Epithelial cell of proximal tubule (primary cell): Measurements from ENCODE around the gene A1CF. TPM values are rescaled to one million over a fixed set of nuclear protein-coding genes. Genes with fewer than 3 reads are reported as not detected.
"Not testable (repeated sequence)": the region's sequence is repeated elsewhere in the genome, so short reads cannot be mapped to it uniquely, and the experiment has no call there.

Experiments used
- DNase-seq: peaks from one replicate; pipeline ENCODE4 v3.0.0-alpha.2; 2011; ENCODE audit warnings: low read depth
- H3K4me3 ChIP-seq: 2 replicates; pipeline ENCODE4 v1.5.1; 2011; ENCODE audit warnings: low read depth, mild to moderate bottlenecking, low read length
- CTCF ChIP-seq: conservative IDR thresholded peaks from 2 replicates; pipeline ENCODE4 v1.5.1; 2012; ENCODE audit warnings: low read depth, mild to moderate bottlenecking, low read length
- total RNA-seq: library from RNA; depleted of rRNA; stranded (reverse); fragments of >200 nt; gene quantifications from 2 replicates; pipeline ENCODE4 v1.2.3, GENCODE V29; 2015

A1CF gene
- total RNA-seq, 1 donor from 2014 or later: not detected

GRCh38 chr10:50788951-50789945 is 96.2 kb downstream of the A1CF start:
- DNase-seq: no peak
- no peak overlapping the region for H3K4me3 ChIP-seq
- peak; percentile 83 for TF ChIP-seq CTCF

- not testable (repeated sequence) for H3K4me3 ChIP-seq, DNase-seq
Observed at GRCh38 chr10:50787962-50788361, 97.5 kb downstream of the A1CF start.

GRCh38 chr10:50782017-50782416 is 103.4 kb downstream of the A1CF start:
- DNase-seq, H3K4me3 ChIP-seq: not testable (repeated sequence)

GRCh38 chr10:50780036-50780435 is 105.4 kb downstream of the A1CF start:
- peak; percentile 4 for DNase-seq
- H3K4me3 ChIP-seq: not testable (repeated sequence)

GRCh38 chr10:50774868-50775267 is 110.6 kb downstream of the A1CF start:
- peak; percentile 8 for TF ChIP-seq CTCF
- not testable (repeated sequence) for DNase-seq

GRCh38 chr10:50772042-50772441 is 113.4 kb downstream of the A1CF start:
- not testable (repeated sequence) for H3K4me3 ChIP-seq

More at GRCh38 chr10:50774868-50775267, 110.6 kb downstream of the A1CF start:
- not testable (repeated sequence) for H3K4me3 ChIP-seq

GRCh38 chr10:50766774-50767513 is 118.5 kb downstream of the A1CF start:
- not testable (repeated sequence) for DNase-seq

More at GRCh38 chr10:50772042-50772441, 113.4 kb downstream of the A1CF start:
- not testable (repeated sequence) for DNase-seq

More at GRCh38 chr10:50766774-50767513, 118.5 kb downstream of the A1CF start:
- not testable (repeated sequence) for H3K4me3 ChIP-seq

Other genes with a start within 250 kb of the A1CF start
- 1.6 and 3.3 TPM in 2 replicates for gene ASAH2B, start 145.7 kb downstream of the A1CF start, total RNA-seq
- gene PRKG1, start 188.9 kb upstream of the A1CF start, total RNA-seq: 0.14 and 0.17 TPM in 2 replicates